Measurements from ENCODE around the gene MOGAT2.

DNA sequence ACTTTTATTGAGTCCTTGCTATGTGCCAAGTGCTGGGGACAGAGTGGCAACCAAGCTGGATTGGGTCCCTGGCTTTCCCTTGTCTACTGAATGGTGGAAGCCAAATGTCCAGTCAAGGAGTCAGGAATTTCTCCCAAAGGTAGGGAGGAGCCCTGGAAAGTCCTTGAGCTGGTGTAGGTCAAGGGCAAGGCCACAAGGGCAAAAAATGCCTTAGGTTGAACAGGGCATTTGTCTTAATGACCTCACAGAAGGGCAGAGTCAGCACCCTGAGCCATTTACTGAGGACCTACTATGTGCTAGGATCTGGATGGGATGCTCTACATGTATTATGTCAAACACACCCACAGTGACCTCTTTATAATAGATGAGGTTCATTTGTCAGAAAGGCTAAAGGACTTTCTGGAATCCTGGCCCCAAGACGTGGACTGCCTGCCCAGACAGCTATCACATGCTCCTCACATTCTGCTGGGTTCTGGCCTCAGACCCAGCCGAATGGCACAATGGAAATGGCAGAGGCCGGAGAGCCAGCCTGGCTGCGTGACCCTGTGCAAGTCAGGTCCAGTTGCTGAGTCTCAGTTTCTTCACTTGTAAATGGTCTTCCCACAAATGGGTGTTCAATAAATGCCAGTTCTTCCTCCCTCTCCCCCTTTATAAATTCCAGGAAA lies 17.7 kb downstream of the MOGAT2 start:
- TF ChIP-seq GATA3 (IDR thresholded peaks at IDR 0.05; ENCODE audit: low read depth, low read length), result no peak
- no peak for TF ChIP-seq GATA2 (IDR thresholded peaks at IDR 0.05; ENCODE audit: low read depth, low read length)
